Coronary artery (tissue), 2 donors: ENCODE measurements around the gene WBP1L.

ENCODE experiments used
- DNase-seq: peaks from one replicate; pipeline ENCODE4 v3.0.0-alpha.2; 2017; ENCODE audit warnings: low spot score
- H3K27ac ChIP-seq, 2 donors: fragments of 200-600 bp; sonication (generic); one replicate each; pipeline ENCODE4 v1.5.1; 2016 to 2019
- H3K4me3 ChIP-seq: fragments of 200-600 bp; sonication (generic); 2 replicates; pipeline ENCODE4 v1.5.1; 2016; ENCODE audit warnings: mild to moderate bottlenecking, moderate library complexity
- TF ChIP-seq, protein P1 (sequence below): fragments of 200-600 bp; sonication (generic); IDR thresholded peaks from one replicate; pipeline ENCODE4 v1.5.1; 2019; ENCODE audit warnings: antibody characterized with exemption

WBP1L gene

GRCh38 chr10:102801496-102801895 lies 57.7 kb downstream of the WBP1L start:
- Histone ChIP-seq H3K27ac (peak overlapping the region; percentile 75 to 84), H3K4me3 (no peak overlapping the region)
- no peak for DNase-seq
- TF ChIP-seq, protein P1, sequence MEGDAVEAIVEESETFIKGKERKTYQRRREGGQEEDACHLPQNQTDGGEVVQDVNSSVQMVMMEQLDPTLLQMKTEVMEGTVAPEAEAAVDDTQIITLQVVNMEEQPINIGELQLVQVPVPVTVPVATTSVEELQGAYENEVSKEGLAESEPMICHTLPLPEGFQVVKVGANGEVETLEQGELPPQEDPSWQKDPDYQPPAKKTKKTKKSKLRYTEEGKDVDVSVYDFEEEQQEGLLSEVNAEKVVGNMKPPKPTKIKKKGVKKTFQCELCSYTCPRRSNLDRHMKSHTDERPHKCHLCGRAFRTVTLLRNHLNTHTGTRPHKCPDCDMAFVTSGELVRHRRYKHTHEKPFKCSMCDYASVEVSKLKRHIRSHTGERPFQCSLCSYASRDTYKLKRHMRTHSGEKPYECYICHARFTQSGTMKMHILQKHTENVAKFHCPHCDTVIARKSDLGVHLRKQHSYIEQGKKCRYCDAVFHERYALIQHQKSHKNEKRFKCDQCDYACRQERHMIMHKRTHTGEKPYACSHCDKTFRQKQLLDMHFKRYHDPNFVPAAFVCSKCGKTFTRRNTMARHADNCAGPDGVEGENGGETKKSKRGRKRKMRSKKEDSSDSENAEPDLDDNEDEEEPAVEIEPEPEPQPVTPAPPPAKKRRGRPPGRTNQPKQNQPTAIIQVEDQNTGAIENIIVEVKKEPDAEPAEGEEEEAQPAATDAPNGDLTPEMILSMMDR = no peak

DNA sequence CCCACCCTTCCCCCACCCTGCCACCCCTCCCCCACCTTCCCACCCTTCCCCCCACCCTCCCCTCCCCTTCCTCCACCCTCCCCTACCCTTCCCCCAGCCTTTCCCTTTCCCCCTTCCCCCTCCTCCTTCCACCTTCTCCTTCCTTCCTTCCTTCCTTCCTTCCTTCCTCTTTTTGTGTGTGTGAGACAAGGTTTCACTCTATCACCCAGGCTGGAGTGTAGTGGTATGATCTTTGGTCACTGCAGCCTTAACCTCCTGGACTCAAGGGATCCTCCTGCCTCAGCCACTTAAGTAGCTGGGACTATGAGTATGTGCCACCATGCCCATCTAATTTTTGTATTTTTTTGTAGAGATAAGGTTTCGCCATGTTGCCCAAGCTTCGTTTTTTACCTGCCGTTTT lies 58.2 kb downstream of the WBP1L start:
- DNase-seq = no peak
- H3K4me3 ChIP-seq = no peak overlapping the region
- TF ChIP-seq, protein P1 = no peak
- peak overlapping the region; percentile 82 to 84 for H3K27ac ChIP-seq

DNA sequence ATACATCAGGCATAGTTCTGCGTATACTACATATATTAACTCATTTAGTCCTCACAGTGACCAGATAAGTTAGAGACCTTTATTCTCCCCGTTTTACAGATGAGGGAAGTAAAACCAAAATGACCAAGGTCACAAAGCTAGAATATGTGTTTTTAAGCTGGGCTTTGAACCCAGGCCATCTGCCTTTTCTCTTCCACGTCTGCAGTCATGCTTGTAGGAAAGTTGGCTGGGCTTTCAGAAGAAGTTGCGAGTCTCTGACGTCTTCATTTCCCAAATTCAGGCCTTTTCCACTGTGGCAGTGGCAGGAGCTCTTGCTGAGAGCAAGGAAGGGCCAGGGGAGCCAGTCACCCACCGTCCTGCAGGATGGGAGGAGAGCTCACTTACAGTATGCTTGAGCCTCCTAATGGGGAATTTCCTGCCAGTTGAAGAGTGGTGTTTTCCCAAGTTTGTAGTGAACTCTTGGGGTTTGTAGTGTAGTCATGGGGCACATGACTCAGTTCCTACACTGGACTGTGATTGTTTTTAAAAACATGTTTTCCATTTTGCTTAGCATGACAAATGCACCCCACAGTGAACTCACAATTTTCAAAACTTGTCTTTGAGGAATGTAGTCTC lies 59.3 kb downstream of the WBP1L start:
- Histone ChIP-seq H3K27ac (peak overlapping the region; percentile 82 to 84), H3K4me3 (no peak overlapping the region)
- DNase-seq = peak; percentile 88
- TF ChIP-seq, protein P1 = no peak

- DNase-seq = no peak
- TF ChIP-seq, protein P1 = no peak
- Histone ChIP-seq H3K27ac (peak overlapping the region in 1 of 2 donors; percentile 25), H3K4me3 (no peak overlapping the region)
These were observed 60.8 kb downstream of the WBP1L start for GRCh38 chr10:102804382-102805055.

- TF ChIP-seq, protein P1 = no peak
These were observed 64.6 kb downstream of the WBP1L start for GRCh38 chr10:102808380-102808779.

DNA sequence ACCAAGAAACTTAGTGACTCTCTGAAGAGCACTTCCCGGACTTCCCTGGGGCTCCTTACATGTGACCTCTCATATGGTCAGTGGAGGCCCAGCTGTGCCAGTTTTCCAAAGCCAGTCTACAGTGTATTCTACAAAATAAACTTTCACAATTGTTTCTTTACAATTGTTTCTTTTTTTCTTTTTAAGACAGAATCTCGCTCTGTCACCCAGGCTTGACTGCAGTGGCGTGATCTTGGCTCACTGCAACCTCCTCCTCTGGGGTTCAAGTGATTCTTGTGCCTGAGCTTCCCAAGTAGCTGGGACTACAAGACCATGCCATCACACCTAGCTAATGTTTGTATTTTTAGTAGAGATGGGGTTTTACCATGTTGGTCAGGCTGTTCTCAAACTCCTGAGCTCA lies 67.6 kb downstream of the WBP1L start:
- DNase-seq = no peak
- TF ChIP-seq, protein P1 = no peak
- Histone ChIP-seq H3K27ac (no peak overlapping the region), H3K4me3 (no peak overlapping the region)

More at GRCh38 chr10:102808380-102808779, 64.6 kb downstream of the WBP1L start:
- Histone ChIP-seq H3K27ac (no peak overlapping the region), H3K4me3 (no peak overlapping the region)
- no peak for DNase-seq
